ENCODE data around the gene CEMP1.
"Not testable (repeated sequence)": the region's sequence is repeated elsewhere in the genome, so short reads cannot be mapped to it uniquely, and the experiment has no call there.

DNA sequence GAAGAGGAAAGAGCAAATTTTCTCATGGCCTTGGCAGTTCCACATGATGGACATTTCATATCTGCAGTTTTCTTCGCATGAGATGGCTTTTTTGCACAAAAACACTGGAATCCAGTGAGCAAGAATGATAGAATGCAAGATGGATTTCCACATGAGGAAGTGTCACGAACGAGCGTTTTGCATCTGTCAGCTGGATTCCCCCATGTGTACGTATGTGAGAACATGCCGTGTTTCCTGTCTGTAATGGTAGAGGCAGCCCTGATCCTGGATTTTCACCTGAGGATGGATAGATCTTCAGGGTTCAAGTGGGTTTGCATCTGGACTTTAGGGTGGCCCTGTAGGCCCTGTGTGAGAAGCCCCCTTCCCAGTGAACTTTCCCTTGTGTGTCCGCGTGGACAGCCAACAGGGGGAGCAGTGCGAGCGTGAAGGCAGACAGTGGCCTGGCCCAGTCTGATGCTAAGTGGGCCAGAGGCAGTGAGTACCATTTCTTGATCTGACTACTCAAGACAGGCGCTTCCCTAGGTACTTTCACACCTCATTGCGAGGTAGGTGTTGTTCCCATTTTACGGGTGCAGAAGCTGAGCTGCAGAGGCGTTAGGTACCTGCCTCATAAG, 8.7 kb upstream of the CEMP1 start:
- TF ChIP-seq, protein P1, sequence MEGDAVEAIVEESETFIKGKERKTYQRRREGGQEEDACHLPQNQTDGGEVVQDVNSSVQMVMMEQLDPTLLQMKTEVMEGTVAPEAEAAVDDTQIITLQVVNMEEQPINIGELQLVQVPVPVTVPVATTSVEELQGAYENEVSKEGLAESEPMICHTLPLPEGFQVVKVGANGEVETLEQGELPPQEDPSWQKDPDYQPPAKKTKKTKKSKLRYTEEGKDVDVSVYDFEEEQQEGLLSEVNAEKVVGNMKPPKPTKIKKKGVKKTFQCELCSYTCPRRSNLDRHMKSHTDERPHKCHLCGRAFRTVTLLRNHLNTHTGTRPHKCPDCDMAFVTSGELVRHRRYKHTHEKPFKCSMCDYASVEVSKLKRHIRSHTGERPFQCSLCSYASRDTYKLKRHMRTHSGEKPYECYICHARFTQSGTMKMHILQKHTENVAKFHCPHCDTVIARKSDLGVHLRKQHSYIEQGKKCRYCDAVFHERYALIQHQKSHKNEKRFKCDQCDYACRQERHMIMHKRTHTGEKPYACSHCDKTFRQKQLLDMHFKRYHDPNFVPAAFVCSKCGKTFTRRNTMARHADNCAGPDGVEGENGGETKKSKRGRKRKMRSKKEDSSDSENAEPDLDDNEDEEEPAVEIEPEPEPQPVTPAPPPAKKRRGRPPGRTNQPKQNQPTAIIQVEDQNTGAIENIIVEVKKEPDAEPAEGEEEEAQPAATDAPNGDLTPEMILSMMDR (IDR thresholded peaks at IDR 0.05) = peak; percentile 42
- TF ChIP-seq ZFX (IDR thresholded peaks at IDR 0.05; ENCODE audit: borderline replicate concordance) = not testable (repeated sequence)

All from 22Rv1 (cell line).